GM18907 (cell line): Measurements from ENCODE around the gene TSSK2.
A peak's percentile ranks its signal among the peaks of the same experiment; 100 is the strongest.

ENCODE experiments used
- ATAC-seq: cut with Tn5 transposase; IDR thresholded peaks from one replicate; pipeline ENCODE4 v1.9.1; 2021; ENCODE audit warnings: mild to moderate bottlenecking, moderate library complexity; ENCODE audit not compliant: unreplicated experiment

TSSK2 gene

DNA sequence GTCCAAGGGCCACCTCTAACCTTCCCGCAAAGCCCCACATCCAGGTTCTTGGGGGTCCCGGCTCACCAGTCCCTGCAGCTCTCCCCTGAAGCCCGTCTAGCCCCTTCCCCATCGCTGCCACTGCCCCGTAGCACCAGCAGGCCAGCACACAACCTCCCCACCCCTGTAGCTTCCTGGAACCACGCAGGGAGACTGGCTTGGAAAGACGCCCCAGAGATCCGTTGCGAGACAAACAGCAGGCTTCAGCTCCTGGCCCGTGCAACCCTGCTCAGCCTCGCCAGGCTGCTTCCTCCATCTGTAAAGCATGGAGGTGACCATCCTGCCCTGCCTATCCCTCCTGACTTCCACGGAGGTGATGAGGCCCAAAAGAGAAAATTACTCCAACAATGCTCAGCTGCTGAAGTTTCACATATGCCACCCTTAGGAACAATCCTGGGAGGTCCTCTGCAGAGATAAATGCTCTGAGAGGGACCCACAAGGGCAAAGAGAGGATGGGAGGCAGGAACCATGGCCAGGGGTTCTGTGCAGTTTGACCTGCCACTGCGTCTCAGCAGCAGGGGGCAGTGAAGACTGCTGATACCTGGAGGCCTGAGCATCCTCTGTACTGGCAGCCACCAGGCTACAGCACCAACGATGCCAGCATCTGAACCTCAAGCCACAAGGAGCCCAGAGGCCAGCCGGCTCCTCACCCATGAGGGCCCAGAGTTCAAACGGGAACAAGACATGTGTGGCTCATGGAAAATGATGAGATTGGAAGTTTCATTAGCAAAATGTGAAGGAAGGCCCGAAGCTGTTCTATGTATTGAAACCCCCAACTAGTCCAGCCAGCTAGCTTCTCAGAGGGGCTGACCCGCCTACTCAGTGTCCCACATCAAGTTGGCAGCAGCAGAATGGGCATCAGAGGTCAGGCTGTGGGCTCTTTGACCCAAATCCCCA lies 25.0 kb upstream of the TSSK2 start:
- ATAC-seq: no peak

DNA sequence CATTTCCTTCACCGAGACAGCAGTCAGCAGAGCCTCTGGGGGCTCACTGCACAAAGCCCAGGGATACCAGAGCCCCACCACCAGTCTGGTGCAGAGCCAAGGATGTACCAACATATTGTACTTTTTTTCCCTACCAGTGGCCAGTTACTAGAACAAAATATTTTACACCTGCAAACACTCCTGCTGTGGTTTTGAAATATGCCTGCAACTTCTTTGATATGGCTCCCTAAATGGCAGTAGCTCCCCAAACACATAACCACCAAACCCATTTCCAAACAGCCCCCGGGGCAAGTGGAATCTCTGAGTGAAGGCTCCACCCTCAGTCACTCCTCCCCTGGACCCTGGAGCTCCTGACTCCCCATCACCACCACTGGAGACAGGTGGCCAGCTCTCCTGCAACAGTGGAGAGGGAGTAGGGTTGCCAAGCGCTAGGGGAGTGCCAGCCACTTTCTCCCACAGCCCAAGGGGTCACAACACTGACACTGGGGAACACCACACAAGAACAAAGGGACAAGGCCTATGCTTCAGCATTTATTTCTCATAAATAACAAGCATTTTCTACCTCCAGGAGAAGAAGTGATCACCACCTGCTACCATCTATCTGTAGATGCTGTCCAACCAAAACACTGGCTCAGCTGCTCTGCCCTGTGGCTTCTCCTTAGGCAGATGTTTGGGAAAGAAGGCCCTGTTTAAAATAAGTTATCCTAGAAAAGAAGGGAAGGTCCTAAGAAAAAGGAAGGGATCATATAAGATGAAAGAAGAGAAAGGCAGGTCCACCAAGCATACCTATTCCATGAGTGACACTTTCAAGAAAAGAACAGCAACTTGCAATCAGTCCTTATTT lies 24.0 kb upstream of the TSSK2 start:
- no peak for ATAC-seq

DNA sequence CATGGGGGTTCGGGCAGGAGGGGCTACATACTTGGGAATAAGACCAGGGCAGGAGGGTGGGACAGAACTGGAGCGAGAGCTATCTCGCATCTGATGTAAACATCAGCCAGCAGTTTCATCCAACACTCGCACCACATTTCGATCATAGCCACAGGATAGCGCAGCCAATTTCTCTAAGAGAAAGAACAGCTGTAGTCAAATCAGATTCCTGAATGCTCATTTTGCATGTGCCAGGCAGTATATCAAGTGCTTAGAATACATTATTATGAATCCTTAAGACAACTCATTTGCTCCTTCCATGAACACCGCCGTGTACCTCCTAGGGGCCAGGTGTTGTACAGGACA lies 23.4 kb upstream of the TSSK2 start:
- no peak for ATAC-seq

DNA sequence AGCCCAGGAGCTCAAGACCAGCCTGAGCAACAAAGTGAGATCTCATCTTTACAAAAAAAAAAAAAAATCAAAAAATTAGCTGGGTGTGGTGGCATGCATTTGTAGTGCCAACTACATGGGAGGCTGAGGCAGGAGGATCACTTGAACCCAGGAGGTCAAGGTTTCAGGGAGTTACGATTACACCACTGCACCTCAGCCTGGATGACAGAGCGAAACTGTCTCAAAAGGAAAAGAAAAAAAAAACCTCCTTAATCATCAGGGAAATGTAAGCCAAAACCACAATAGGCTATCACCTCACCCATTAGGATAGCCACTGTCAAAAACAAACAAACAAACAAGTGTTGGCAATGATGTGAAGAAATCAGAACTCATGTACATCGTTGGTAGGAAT lies 22.3 kb upstream of the TSSK2 start:
- no peak for ATAC-seq

DNA sequence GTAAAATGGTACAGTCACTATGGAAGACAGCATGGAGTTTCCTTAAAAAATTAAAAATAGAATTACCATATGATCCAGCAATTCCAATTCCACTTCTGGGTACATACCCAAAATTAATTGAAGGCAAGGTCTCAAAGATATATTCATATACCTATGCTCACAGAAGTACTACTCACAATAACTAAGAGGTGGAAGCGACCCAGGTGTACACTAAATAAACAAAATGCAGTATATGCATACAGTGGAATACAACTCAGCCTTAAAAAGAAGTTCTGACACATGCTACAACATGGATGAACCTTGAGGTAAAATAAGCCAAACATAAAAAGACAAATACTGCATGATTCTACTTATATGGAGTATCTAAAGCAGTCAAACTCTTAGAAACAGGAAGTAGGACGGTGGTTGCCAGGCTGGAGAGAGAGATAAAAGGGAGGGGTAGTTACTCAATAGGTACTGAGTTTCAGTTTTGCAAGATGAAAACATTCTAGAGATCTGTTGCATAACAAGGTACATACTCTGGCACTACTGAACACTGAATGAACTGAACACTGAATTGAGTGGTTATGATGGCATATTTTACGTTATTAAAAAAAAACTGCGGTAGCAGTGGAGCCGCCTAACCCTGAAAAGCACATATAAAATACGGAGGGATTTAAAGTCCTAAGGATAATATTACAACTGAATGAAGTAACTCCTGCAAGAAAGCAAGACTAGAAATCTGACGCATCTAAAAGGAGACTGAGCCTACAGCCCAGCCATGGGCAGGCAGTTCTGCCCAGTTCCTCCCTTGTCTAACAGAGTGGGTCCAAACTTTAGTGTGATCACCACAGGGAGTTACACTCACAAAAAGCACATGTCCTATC lies 21.7 kb upstream of the TSSK2 start:
- ATAC-seq: peak; percentile 86

DNA sequence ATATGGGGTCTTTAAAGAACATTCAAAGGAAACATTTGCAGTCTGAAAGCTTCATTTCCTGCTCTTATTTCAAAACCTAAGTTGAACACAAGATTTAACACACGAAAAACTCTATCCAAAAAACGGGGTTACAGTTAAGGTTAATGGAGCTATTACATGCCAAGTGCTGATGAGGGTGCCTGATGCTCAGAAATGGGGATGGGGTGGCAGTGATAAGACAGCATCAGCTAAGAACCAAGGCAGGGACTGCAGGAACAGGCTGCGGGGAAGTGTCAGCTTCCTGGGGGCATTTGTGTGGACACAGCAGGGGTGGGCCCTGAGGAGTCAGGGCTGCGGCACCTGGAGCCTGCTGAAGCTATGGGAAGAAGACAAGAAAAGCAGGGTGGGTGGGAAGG lies 21.0 kb upstream of the TSSK2 start:
- ATAC-seq: no peak

DNA sequence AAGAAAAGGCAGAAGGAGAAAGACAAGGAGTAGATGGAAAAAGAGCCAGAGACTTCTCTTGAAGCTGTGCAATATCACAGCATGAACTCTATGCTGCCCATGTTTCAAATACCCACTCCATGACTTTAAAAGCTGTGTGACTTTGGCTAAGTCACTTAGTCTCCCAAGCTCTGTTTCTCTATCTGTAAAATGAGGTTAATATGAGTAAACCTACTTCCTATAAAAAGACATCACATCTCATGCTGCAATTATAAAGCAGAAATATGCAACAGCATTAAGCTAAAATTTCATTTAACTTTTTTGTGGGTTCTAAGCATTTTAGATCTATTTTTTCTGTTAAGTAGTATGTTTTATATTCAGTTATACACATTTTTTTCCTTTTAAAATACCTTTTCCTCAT lies 20.5 kb upstream of the TSSK2 start:
- no peak for ATAC-seq

DNA sequence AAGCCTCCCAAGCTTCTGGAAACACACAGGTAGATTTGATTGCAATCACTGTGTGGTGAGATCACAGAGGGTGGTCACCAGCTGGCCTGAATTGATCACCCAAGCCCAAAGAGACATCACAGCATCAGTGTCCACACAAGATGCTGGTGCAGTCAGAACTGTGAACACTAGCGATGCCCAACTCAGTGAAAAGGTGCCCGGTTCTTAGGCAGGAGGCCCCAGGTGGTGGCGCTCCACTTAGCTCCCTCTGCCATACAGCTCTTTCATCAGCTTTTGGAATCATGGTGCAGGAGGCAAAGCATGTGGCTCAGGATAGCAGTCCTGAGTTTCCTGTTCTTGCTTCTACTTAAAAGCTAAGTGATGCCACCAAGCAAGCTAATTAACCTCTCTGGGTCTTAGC lies 20.0 kb upstream of the TSSK2 start:
- no peak for ATAC-seq

DNA sequence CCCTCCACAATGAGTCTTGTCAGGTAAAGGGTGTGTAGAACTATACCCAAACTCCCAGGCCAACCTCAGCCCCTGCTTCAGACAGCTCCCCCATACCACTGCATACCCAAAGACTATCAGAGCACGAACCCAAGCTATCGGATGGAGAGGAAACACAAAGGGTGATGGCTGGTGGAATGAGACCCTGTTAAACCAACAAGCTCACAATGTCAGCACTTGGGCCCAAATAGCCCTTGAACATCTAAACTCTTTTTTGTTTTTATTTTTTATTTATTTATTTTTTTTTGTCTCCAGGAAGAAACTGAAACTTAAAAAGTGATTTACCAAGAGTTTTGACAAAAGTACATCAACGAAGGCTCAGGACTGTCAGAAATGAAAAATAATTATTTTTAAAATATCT lies 19.5 kb upstream of the TSSK2 start:
- no peak for ATAC-seq

DNA sequence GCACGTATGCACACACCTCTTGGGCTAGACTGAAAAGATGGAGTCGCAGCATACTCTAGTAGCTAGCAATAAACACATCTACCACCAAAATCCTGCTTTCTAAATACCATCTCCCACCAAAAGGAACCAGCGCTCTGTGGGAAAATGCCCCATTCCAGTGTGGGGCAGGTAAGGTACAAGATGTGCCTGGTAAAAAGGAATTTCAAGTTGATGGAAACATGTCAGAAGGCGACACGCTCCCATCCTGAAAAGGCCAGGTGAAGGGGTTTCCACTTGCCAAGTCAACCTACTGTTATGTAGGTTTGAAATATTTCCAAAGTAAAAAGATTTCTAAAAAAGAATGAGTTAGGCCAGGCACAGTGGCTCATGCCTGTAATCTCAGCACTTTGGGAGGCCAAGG lies 17.7 kb upstream of the TSSK2 start:
- no peak for ATAC-seq

DNA sequence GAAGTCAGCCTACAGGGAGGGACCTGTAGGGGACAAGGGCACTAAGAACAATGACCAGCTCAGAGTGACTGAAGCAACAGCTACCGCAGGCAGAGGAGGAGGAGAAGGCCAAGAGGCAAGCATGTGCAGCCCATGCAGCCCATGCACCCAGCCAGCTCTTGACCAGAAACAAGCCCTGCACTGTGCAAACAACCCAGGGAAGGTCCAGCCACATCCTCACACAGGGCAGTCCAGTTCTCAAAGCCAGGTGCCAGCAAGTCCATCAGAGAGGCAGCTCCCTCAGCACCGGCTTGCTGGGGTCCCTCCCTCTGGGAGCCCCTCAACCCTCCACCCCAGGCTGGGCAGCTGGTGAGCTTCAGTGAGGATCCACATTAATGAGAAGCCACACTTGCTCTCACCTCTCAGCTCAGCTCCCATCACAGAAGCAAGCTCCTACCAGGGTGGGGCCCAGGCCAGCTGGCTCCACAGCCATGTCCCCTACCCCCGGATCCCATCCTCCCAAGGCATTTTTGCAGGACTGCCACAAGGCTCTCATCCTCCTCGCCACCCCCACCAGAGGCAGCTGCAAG lies 16.0 kb upstream of the TSSK2 start:
- ATAC-seq: no peak

DNA sequence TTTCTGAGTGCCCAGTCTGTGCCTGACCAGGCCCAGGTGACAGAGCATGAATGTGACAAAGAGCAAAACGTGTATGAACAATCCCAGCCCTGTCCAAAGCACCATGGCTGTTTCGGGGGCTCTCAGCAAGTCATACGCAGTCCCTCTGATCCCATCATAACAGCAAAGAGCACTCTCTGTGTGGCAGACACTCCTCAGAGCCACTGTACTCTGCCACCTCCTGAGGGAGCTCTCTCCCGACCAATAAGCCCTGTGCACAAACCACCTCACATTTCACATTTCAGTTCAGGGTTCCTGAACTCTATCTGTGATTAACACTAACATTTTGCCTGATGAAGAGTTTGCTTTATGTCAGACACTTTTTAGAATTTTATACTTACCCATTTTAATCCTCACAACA lies 15.5 kb upstream of the TSSK2 start:
- ATAC-seq: no peak

DNA sequence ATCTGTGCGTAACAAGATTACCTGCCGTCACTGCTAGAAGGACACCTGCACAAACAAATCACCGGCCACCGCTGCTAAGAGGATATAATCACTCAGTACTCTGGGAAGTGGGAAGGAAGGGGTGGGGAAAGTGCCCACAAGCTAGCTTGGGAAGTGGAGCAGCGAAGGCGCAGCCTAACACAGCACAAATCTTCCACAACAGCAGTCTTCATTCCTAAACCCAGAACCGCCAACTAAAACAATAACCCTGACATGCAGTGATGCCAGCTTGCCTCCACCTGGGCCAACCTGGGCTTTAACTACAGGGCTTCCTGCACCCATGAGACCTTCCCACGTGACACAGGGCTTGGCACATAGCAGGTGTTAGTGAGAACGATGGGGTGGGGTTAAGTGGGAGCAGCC lies 14.0 kb upstream of the TSSK2 start:
- ATAC-seq: no peak

DNA sequence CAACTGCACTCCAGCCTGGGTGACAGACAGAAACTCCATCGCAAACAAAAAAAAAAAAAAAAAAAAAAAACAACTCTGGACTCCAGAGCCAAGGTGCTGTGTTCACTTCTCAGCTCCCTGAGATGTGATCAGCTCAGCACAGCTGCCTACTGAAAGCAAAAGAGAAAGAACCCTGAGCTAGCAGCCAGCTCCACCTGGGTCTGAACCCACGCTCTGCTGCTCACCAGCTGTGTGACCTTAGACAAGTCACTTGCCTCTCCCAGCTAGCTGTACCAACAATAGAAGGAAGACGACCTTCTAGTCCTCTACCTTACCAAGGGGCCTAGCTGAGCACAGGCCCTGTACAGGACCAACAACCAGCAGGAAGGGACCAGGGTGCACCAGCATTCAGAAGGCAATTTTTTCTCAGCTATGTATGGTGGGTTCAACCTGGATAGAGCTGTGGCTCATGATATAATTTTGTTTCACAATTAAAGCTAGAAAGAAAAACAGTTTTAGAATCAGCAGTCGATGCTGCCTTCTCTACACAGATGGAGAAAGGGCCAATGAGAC lies 12.7 kb upstream of the TSSK2 start:
- ATAC-seq: peak; percentile 30

DNA sequence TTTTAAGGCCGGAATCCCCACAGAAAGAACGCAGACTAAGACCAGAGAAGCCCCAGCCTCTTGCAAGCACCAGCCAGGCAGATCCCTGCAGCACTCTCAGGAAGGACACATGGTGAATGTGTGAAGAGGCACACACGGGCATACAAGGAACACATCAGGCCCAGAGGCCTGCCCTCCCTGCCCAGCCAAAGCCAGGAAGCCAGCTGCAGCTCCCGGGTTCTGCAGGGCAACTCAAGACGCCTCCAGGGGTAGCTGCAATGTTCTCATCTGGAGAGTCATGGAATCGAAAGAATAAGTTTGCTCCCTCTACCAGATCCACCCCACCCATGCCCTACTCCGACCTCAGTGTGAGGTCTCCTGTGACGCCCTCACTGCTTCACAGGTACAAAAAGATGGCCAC lies 11.2 kb upstream of the TSSK2 start:
- no peak for ATAC-seq

DNA sequence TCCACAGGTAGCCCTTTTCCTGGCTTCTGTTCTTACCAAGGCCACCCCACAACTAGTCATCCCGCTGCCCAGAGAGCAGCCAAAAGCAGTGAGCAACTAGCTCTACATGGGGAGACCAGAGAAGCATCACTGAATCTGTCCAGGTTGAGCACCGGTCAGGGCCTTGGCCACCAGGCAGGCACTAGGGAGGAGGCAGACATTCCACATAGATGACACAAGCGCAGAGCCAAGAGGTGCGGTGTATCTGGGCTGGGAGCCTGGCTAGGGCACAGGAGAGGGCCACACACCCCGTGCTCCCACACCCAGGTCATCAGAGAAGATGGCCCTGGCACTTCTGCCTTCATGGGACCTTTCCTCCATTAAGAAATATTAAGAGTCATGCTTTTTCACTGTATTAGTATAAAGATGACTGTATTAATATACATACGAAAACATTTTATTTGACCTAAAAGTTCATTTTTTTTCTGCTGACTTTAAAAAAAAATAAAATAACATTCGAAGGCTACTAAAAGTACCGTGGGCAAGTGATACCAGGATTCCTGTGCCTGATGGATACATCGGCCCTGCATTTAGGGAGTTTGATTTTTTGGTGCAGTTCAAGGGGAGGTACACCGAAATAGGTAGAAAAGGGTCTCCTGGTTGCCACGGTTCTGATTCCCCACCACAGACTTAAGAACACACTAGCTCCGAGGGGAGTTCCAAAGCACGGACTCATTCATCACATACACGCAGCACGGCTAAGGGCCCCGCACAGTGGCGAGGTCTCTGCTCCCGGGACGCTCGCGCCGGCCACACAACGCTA lies 10.1 kb upstream of the TSSK2 start:
- ATAC-seq: peak; percentile 15

DNA sequence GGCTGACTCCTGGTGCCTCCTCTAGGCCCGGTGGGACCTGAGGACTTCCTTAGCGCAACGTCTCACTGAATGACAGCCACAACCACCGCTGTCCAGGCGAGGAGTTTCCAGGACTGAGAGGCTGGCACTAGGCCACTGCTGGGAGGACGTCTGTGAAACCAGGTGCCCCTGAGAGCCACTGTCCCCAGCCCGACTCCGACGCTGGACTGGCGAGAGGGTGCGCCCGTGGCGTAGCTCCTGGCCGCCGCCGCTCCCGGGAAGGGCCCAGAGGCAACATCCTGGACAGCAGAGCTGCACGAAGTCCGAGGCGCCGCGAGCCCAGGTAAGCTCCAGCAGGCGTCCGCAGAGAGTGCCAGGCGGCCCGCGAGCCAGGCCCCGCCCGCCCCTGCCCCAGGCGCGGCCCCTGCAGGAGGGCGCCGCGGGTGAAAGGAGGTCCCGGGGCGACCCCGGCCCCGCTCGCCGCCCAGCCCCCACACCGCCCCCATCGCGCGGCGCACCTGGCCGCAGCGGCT lies 9.4 kb upstream of the TSSK2 start:
- peak; percentile 35 for ATAC-seq

DNA sequence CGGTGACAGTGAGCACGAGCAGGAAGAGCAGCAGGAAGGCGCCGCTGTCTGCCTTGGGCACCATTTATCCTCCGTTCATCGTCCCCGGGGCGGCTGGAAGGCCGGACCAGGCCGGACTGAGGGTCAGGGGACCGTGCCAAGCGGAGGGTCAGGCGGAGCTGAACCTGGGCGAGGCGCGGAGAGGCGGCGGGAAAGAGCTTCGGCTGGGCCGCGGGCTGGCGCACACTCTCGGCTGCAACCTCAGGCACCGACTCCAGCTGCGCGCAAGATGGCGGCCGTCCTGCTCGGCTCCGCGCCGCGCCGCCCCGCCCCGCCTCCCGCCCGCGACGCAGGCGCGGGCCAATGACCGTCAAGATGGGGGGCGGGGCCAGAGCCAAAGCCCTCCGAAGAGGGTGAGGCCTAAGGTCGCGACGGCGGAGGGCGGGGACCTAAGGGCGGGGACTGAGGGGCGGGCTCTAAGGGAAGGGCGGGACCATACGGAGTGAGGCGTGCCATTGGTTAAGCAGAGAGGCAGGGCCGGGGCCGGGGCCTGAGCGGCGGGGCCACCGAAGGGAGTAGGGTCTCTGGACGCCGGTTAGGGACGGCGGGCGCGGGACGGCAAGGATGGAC lies 8.9 kb upstream of the TSSK2 start, which contains the start of gene DGCR2:
Gene DGCR2 (minus strand): TSS at position 270 of the 609 bp plus-strand sequence. CDS start 206 bp downstream, at position 64.
- ATAC-seq: peak; percentile 81
